T-helper 1 cell treated with Interleukin-12 subunit alpha and Interleukin-12 subunit beta and Interleukin-4 antibody, amounts not matched to agents 30 μg/mL and 1 μg/mL, for 36 hours (primary cell): ENCODE measurements around the gene PLD5.
"Not testable (repeated sequence)": the region's sequence is repeated elsewhere in the genome, so short reads cannot be mapped to it uniquely, and the experiment has no call there.

Experiments used
- H3K27ac Mint-ChIP-seq: one replicate; pipeline ENCODE4 v1.8.0; 2021; ENCODE audit warnings: mild to moderate bottlenecking, mixed read lengths
- H3K27me3 Mint-ChIP-seq: one replicate; pipeline ENCODE4 v1.8.0; 2021; ENCODE audit warnings: low read depth, mixed read lengths
- H3K36me3 Mint-ChIP-seq: one replicate; pipeline ENCODE4 v1.8.0; 2021; ENCODE audit warnings: low read depth, mixed read lengths
- H3K4me1 Mint-ChIP-seq: one replicate; pipeline ENCODE4 v1.8.0; 2021; ENCODE audit warnings: low read depth, mixed read lengths
- H3K4me3 Mint-ChIP-seq: one replicate; pipeline ENCODE4 v1.8.0; 2021; ENCODE audit warnings: mild to moderate bottlenecking, moderate library complexity, mixed read lengths
- H3K9me3 Mint-ChIP-seq: one replicate; pipeline ENCODE4 v1.8.0; 2021; ENCODE audit warnings: mixed read lengths

PLD5 gene

DNA sequence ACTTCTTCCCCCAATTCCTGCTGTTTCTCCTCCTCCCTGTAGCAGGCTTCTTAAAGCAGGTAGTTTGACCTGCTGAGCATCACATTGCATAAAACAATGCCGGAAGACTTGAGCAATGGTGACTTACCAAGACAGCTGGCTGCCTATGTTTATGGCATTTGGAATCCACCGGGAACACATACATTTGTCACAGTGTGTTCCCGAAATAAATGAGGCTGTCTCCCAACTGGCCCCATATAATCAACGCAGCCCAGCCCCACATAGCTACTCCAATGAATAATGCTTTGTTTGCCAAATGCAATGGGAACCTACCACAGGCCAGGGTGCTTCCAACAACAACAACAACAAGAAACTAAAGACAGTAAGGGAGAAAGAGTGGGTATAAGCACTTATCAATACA is 339.5 kb downstream of the PLD5 start:
- Mint-ChIP-seq H3K4me3 (no peak overlapping the region), H3K36me3 (no peaks in the 10 kb centered on the region), H3K9me3 (no peaks in the 10 kb centered on the region), H3K4me1 (no peaks in the 10 kb centered on the region), H3K27me3 (no peaks in the 10 kb centered on the region), H3K27ac (no peak overlapping the region)

DNA sequence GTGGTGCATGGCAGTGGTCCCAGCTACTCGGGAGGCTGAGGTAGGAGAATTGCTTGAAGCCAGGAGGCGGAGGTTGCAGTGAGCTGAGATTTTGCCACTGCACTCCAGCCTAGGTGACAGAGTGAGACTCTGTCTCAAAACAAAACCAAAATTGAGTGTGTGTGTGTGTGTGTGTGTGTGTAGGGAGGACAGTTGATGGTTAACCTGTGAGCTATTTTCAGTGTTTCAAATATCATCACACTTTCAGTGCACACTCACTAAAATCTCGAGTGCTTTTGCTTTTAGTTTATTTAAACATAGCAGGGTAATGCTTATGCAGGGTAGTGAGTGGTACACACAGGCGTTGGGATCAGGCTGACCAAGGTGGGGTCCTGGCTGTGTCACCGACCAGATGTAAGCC is 344.7 kb downstream of the PLD5 start:
- not testable (repeated sequence) for H3K27me3 Mint-ChIP-seq, H3K4me1 Mint-ChIP-seq, H3K27ac Mint-ChIP-seq, H3K4me3 Mint-ChIP-seq, H3K36me3 Mint-ChIP-seq, H3K9me3 Mint-ChIP-seq

DNA sequence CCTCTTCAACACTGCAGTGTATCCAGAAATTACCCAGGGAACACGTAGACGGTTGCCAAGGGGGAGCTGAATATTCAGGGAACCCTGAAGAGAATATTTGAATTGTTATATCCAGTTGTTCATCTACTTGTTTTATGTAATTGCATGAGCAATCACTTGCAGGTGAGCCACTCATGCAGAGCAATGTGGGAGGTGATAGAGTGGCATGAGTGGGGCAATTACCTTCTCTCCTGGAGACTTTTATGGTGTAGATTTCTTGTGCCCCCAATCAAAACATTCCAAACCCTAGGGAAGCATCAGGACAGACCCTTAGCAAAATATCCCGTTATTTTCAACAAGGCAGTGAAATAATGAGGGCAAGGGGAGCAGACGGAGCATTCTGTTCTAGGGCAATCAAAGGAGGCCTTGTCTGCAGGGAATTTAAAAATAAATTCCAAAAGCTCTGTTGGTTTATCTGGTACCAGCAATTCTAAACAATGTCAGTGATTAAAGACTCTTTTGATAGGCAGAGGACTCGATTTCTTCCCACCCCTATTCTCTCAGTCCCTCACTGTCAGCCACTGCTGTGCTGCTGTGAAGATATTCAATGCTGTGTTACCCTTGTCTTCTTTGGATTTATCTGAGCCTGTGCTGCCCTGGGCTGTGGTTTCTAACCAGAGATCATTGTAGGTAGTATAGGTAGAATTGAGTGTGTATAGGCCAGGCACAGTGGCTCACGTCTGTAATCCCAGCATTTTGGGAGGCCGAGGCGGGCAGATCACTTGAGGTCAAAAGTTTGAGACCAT is 345.4 kb downstream of the PLD5 start:
- no peak overlapping the region for H3K4me3 Mint-ChIP-seq
- H3K36me3 Mint-ChIP-seq = no peaks in the 10 kb centered on the region
- H3K27me3 Mint-ChIP-seq = no peaks in the 10 kb centered on the region
- H3K4me1 Mint-ChIP-seq = no peaks in the 10 kb centered on the region
- peaks cover 10% of the 10 kb centered on the region for H3K9me3 Mint-ChIP-seq
- no peak overlapping the region for H3K27ac Mint-ChIP-seq

DNA sequence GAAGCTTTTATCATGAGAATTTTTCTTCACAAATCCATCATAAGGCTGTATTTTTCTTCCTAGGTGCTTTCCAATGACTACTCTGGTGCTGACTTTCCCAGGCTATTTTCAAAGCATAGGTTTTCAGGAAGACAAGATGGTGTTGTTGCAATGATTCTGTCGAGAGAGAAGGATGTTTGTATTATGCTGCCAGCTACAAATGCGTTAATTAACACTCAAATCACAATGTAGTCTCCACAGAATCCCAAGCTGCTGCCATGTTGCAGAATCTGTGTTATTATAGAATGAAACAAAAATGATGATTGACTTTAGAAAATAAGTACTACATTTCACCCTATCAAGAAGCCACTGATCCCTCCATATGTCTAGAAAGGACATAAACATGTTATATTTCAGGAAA is 346.1 kb downstream of the PLD5 start:
- Mint-ChIP-seq H3K27ac (no peak overlapping the region), H3K4me1 (no peaks in the 10 kb centered on the region), H3K9me3 (peaks cover 10% of the 10 kb centered on the region), H3K27me3 (no peaks in the 10 kb centered on the region), H3K36me3 (no peaks in the 10 kb centered on the region), H3K4me3 (no peak overlapping the region)

DNA sequence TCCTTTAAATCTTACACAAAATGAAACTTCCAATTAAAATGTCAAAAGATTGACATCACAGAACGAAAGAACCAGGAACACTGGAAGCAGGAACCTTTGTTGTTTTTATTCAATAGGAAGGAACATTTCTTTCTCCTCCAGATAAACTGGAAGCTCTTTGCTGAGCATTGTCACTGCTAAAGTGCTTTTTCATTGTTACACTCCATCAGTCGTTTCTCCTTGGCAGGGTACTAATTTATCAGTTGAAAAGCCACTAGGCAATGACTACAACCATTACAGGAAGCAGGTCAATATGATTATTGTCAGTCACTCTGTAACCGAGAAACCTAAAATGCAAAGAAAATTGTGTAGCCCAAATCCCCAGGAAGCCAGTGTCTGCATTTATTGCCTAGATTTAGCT is 362.4 kb downstream of the PLD5 start:
- Mint-ChIP-seq H3K27me3 (no peaks in the 10 kb centered on the region), H3K36me3 (no peaks in the 10 kb centered on the region), H3K4me1 (no peaks in the 10 kb centered on the region), H3K9me3 (no peaks in the 10 kb centered on the region), H3K27ac (no peak overlapping the region), H3K4me3 (no peak overlapping the region)

DNA sequence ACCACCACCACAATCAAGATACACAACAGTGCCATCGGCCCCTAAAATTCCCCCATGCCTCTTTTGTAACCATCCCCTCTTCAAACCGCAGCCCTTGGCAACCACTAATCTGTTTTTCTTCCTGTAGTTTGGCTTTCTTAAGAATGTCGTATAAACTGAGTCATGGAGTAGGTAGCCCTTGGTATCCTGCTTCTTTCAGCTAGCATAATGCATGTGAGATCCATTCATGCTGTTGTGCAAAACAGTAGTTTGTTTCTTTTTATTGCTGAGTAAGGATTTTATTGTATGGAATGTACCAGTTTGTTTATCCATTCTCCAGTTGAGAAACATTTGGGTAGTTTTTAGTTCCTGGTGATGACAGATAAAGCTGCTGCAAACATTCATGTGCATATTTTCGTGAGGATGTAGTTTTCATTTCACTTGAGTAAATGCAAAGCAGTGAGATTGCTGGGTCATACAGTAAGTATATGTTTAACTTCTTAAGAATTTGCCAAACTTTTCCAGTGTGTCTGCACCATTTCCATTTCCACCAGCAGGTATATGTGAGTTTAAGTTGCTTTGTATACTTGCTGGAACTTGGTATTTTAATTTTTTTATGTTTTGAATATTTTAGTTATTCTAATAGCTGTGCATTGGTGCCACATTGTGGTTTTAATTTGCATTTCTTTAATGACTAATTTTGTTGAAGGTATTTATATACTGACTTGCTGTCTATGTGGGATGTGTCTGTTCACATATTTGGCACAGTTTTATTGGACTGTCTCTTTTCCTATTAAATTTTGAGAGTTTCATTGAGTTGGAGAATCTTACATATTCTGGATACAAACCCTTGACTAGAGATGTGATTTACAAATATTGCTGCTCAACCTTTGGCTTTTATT is 377.2 kb downstream of the PLD5 start:
- Mint-ChIP-seq H3K4me3 (no peak overlapping the region), H3K4me1 (no peaks in the 10 kb centered on the region), H3K36me3 (no peaks in the 10 kb centered on the region), H3K9me3 (no peaks in the 10 kb centered on the region), H3K27ac (no peak overlapping the region), H3K27me3 (no peaks in the 10 kb centered on the region)

DNA sequence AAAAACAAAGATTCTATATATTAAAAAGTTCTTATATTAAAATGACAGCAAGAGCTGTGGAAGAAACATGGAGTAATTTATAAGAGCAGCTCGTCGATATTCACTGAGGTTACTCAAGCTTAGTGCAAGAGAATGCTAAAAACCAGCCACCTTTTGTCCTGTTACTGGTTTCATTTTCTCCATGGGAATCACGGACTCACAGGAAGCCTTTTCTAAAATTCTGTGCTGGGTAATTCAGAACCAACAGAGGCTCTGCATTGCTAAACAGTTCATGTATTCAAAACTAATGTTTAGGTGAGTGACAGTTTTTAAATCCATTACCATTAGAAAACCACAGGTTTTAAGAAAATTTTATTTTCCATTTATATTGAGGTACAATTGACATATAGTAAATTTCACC is 377.8 kb downstream of the PLD5 start:
- Mint-ChIP-seq H3K4me3 (no peak overlapping the region), H3K9me3 (no peaks in the 10 kb centered on the region), H3K4me1 (no peaks in the 10 kb centered on the region), H3K27me3 (no peaks in the 10 kb centered on the region), H3K36me3 (no peaks in the 10 kb centered on the region), H3K27ac (no peak overlapping the region)

DNA sequence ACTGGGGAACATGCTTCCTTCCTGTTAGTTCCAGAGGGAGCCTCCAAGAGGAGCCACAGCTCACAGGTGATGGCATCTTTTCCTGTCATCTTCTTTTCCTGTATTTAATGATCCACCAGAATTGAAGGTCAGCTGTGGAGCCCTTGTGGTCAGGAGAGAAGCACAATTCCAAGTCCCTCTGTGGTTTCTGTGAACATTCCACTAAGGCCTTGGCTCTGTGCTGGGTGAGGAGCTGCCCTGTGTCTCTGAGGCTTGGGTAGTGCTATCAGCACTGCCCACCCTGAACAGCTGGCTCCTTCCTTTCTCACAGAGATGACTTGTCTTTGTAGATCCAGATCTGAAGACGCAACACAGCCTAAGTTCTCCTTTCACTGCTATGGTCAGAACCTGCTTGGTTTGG is 383.7 kb downstream of the PLD5 start:
- Mint-ChIP-seq H3K27ac (no peak overlapping the region), H3K9me3 (no peaks in the 10 kb centered on the region), H3K36me3 (no peaks in the 10 kb centered on the region), H3K4me3 (no peak overlapping the region), H3K4me1 (peaks cover 5% of the 10 kb centered on the region), H3K27me3 (no peaks in the 10 kb centered on the region)

DNA sequence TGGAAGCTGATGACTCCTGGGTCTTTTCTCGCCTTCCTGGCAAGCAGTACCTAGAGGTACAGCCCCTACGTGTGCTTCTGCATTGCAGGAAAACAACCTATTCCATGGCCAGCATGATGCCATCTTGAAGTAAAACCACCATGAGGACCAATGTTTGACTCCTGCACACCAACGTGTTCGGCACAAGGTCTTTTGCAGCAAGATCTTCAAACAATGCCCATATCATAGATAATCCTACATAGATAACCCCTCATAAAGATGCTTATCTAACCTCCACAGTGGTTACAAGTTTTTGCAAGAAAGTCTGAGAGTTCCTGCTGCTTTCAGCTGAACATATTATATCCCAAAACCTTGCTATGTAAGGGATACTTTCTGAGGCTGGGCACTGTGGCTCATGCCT is 384.5 kb downstream of the PLD5 start:
- Mint-ChIP-seq H3K27ac (no peak overlapping the region), H3K4me1 (peaks cover 5% of the 10 kb centered on the region), H3K4me3 (no peak overlapping the region), H3K9me3 (no peaks in the 10 kb centered on the region), H3K36me3 (no peaks in the 10 kb centered on the region), H3K27me3 (no peaks in the 10 kb centered on the region)

DNA sequence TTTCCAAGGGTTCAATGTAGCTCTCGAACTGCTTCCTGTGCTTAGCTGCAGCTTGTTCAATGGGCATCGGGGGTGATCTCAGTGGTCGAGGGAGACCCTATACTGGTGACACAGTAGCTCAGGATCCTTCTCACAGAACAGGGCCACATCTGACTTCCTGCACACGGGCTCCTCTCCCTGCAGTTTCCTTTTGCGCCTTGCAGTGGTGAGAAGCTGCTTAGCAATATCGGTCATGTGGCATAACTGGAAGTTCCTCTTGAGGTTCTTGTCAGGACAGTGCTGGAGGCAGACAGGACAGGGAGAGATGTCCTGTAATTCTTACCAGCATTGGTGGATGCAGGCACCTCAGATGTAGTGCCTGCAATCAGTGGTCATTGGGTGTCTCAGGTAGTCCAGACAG is 385.1 kb downstream of the PLD5 start:
- Mint-ChIP-seq H3K27me3 (no peaks in the 10 kb centered on the region), H3K4me3 (no peak overlapping the region), H3K9me3 (no peaks in the 10 kb centered on the region), H3K4me1 (peaks cover 5% of the 10 kb centered on the region), H3K36me3 (no peaks in the 10 kb centered on the region), H3K27ac (no peak overlapping the region)

DNA sequence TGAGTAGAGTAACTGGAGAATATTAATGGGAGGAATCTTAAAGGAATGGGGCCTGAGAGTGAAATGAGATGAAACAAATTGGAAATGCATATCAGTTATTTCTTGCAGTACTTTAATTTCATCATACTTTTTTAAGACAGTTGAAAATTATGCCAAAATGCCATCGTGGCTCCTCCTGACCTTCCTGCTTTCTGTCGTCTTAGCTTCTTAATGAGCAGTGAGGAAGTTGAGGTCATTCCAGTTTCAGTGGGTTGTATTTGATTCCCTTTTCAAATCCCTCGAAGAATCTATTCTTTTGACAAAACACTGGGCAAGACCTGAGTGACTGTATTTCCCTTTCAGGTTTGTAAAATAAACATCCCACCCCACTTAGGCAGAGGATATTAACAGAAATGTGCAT is 390.7 kb downstream of the PLD5 start:
- Mint-ChIP-seq H3K27ac (no peak overlapping the region), H3K27me3 (no peaks in the 10 kb centered on the region), H3K4me1 (no peaks in the 10 kb centered on the region), H3K4me3 (no peak overlapping the region), H3K9me3 (no peaks in the 10 kb centered on the region), H3K36me3 (no peaks in the 10 kb centered on the region)

DNA sequence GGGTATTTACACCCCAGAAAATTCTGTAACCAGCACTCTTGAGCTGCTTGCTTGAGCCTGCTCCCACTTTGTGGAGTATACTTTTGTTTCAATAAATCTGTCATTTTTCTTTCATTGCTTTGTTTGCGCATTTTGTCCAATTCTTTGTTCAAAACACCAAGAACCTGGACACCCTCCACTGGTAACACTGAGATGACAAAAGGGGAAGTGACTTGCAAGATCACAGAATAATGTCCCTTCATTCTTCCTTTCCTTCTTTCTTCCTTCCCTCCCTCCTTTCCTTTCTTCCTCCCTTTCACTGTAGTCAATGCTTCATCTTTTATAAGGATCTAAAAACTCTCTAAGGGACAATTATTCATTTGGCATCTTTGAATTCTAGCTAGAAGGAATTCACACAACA is 391.1 kb downstream of the PLD5 start:
- no peak overlapping the region for H3K27ac Mint-ChIP-seq
- H3K4me3 Mint-ChIP-seq = no peak overlapping the region
- no peaks in the 10 kb centered on the region for H3K36me3 Mint-ChIP-seq
- no peaks in the 10 kb centered on the region for H3K9me3 Mint-ChIP-seq
- H3K27me3 Mint-ChIP-seq = no peaks in the 10 kb centered on the region
- no peaks in the 10 kb centered on the region for H3K4me1 Mint-ChIP-seq

DNA sequence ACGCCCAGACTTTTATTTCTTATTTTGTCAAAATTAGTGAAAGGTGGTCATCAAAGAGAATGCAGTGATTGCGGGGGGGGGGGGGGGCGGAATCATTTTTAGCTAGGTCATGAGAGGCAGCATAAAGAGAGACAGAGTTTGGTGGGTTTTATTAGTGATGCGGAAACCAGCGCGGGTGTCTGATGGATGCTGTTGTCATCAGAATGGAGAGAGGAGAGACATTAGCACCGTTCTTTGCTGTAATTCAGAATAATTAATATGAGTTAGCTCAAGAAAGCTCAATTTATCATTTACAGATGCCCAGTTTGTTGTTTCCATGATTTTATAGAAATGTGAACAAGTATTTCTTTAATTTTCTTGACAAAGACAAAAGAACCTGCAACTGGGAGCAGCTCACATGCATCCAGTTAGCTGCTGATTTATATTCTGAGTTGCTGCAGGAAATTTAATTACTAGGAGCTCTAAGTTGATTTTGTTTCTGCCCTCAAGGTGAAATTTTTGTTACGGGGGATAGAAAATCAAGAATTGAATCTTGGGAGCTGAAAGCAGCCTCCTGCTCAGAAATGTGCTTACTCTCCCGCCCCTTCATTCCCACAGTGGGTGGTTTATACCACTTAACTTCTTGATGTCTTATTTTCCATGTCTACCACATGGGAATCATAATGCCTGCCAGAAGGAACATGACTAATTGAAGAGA is 392.2 kb downstream of the PLD5 start:
- Mint-ChIP-seq H3K27me3 (no peaks in the 10 kb centered on the region), H3K36me3 (no peaks in the 10 kb centered on the region), H3K9me3 (no peaks in the 10 kb centered on the region), H3K27ac (no peak overlapping the region), H3K4me3 (no peak overlapping the region), H3K4me1 (no peaks in the 10 kb centered on the region)

DNA sequence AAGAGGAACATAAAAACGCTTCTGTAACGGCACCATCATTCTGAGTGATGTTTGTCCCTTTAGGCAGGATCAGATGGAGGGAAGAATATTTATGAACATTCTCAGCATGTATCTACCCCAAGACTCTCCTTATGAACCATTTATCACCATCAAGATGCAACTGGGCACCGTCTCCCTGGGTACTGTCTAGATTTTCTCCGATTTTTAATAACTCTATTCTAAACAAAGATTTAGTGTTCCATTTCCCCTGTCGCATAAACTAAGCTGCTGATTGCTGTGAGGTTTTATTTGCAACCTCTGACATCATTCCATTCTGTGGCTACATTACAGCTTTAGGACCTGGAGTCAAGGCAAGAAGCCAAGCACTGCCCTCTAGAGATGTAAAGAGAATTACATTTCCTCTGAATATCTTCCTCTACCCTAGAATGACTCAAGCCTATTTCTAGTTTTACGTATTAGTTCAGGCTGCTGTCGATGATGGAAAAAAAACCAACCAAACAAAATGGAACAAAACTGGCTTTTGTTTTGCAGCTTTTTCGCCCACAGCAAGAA is 395.5 kb downstream of the PLD5 start:
- no peak overlapping the region for H3K27ac Mint-ChIP-seq
- H3K36me3 Mint-ChIP-seq = no peaks in the 10 kb centered on the region
- H3K9me3 Mint-ChIP-seq = no peaks in the 10 kb centered on the region
- no peak overlapping the region for H3K4me3 Mint-ChIP-seq
- no peaks in the 10 kb centered on the region for H3K4me1 Mint-ChIP-seq
- H3K27me3 Mint-ChIP-seq = no peaks in the 10 kb centered on the region
